Epithelial cell of proximal tubule (primary cell): Measurements from ENCODE around the gene FBXO44. TPM values are rescaled to one million over a fixed set of nuclear protein-coding genes. Genes with fewer than 3 reads are reported as not detected.

Experiments used
- DNase-seq: peaks from one replicate; pipeline ENCODE4 v3.0.0-alpha.2; 2011; ENCODE audit warnings: low read depth
- H3K4me3 ChIP-seq: 2 replicates; pipeline ENCODE4 v1.5.1; 2011; ENCODE audit warnings: low read depth, mild to moderate bottlenecking, low read length
- total RNA-seq: library from RNA; depleted of rRNA; stranded (reverse); fragments of >200 nt; gene quantifications from 2 replicates; pipeline ENCODE4 v1.2.3, GENCODE V29; 2015
- TF ChIP-seq, protein P1 (sequence below): conservative IDR thresholded peaks from 2 replicates; pipeline ENCODE4 v1.5.1; 2012; ENCODE audit warnings: low read depth, mild to moderate bottlenecking, low read length

FBXO44 gene
- total RNA-seq, 1 donor from 2014 or later = 13.7 TPM

DNA sequence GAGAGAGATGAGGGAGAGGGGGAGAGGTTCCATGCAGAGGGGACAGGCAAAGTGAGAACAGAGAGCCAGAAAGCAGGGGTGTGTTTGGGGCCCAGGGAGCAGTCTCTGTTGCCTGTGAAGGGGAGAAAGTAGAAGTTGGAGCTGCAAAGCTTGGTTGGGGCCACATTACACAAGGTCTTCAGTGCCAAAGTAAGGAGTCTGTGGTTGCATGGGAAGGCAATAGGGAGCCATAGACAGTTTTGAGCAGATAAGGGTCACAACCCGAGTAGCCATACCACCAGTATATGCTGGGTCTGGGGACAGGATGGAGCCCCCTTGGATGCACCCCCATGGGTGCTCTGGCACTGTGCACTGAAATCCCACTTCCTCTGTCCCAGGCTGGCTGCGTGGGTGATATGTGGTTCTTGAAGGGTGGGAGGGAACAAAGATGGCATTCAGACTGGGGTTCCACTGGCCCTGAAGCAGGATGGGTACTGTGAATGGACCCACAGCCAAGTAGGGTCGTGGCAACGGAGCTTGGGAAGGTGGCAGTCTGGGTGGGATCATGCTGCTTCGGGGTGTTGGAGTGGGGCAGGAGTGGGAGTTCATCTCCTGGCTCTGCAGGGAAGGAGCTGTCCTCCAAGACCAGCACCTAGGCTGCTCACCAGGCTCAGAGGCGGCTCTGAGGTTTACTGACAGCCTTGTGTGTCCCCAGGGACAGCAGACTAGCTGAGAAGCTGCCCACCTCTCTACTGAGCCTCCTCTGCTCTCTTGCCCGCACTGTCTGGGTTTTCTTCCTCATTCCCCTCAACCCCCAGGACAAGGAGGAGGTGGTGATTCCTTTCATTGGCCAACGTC is 48.9 kb downstream of the FBXO44 start:
- TF ChIP-seq, protein P1, sequence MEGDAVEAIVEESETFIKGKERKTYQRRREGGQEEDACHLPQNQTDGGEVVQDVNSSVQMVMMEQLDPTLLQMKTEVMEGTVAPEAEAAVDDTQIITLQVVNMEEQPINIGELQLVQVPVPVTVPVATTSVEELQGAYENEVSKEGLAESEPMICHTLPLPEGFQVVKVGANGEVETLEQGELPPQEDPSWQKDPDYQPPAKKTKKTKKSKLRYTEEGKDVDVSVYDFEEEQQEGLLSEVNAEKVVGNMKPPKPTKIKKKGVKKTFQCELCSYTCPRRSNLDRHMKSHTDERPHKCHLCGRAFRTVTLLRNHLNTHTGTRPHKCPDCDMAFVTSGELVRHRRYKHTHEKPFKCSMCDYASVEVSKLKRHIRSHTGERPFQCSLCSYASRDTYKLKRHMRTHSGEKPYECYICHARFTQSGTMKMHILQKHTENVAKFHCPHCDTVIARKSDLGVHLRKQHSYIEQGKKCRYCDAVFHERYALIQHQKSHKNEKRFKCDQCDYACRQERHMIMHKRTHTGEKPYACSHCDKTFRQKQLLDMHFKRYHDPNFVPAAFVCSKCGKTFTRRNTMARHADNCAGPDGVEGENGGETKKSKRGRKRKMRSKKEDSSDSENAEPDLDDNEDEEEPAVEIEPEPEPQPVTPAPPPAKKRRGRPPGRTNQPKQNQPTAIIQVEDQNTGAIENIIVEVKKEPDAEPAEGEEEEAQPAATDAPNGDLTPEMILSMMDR = no peak
- H3K4me3 ChIP-seq = no peak overlapping the region
- DNase-seq = no peak

DNA sequence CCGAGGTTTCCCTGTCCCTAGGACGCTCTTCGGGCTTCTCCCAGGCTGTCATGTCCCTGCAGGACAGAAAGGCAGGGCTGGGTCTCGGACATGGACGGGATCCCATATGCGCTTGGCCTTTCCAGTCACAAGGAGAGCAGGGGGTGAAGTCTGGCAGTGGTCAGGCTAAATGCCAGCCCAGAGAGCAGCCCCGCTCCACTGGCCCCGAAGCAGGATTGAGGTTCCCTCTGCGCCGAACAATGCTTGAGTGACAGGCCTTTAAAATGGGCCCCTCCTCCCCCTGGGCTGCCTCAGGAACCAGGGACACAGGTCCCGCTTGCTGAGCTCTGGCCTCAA is 49.5 kb downstream of the FBXO44 start:
- no peak for DNase-seq
- TF ChIP-seq, protein P1 = no peak
- no peak overlapping the region for H3K4me3 ChIP-seq

GRCh38 chr1:11704691-11705475 is 50.2 kb downstream of the FBXO44 start:
- DNase-seq = no peak
- no peak overlapping the region for H3K4me3 ChIP-seq
- TF ChIP-seq, protein P1 = no peak

DNA sequence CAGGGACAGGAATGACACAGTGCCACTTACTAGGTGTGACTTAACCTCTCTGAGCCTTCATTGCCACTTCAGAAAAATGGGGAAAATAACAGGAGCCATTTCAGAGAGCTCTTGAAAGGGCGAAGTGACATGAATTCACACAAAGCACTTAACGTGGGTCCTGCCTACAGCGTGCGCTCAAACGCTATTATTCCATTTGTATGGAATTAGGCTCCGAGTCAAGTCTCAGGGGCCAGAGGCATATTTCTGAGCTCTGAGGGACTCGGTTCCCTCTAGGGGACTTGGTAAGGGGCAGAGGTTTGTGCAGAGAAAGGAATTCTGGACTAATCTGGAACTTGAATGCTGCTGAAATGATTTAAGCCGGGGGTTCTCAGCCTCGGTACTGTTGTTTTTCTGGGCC is 50.9 kb downstream of the FBXO44 start:
- no peak for DNase-seq
- H3K4me3 ChIP-seq = no peak overlapping the region
- TF ChIP-seq, protein P1 = no peak

- TF ChIP-seq, protein P1 = no peak
- no peak for DNase-seq
- no peak overlapping the region for H3K4me3 ChIP-seq
Observed at GRCh38 chr1:11706292-11706691, 51.6 kb downstream of the FBXO44 start.

DNA sequence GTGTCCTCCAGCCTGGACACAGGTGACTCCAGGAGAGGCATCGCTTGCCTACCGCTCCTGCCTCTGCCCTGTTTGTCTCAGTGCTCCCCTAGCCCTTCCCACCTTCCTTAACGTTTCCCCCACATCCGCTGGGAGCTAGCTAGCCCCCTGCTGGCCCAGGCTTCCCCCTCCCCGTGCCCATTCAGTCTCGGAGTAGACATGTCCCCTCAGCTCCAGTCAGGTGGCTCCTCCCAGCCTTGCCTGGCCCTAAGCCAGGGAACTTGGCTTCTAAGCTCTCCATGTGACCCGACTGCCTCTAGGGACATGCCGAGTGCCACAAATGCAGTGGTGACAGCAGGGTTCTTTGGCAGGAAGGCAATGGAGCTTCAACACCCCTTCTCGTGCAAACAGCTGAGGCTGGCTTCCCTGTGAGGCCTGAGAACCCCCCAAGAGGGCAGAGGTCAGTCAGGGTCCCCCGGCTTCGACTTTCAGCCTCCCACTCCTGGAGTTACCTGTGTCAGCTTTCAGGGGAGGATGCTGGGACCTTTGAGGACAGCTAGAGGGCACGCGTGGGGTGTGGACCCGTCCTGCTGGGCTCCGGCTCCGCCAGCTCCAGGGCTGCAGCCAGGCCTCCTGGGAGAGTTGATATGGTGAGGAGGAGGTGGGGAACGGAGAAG is 53.1 kb downstream of the FBXO44 start:
- DNase-seq = no peak
- TF ChIP-seq, protein P1 = no peak
- no peak overlapping the region for H3K4me3 ChIP-seq
